ENCODE results near the gene JAML. TPM values are rescaled to one million over a fixed set of nuclear protein-coding genes. Genes with fewer than 3 reads are reported as not detected.

The JAML gene
- total and polyA plus RNA-seq, 2 experiments from 2014 or later, result 0.56 to 1.0 TPM

DNA sequence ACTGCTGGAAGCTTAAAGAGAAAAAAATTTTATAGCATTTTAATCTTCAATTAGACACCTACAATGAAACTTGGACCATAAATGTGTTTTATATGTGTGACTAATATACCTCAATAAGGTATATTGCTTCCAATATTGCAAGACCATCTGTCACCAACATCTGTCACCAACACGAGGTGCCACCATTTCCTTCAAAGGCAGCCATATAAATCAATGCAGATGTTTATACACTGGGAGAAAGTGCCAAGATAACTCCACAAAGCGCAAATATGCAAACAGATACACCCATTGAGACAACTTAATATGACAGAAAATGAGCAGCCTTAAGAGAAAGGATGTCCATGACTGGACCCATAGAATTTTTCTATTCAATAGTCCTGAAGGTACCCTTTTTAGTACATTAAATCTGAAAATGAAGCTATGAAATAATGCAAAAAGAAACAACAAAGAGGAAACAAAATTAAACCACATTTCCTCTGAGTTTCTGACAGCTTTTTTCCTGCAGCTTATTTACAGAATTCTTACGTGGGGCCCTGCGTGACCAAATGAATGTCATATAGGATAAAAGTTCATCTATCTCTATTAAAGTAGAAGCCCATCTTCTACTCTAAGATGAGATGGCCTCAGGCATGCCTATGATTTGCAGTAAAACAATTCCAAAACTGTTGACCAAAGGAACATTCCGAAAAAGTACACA lies 14.8 kb upstream of the JAML start (continued):
- TF ChIP-seq, protein P1, sequence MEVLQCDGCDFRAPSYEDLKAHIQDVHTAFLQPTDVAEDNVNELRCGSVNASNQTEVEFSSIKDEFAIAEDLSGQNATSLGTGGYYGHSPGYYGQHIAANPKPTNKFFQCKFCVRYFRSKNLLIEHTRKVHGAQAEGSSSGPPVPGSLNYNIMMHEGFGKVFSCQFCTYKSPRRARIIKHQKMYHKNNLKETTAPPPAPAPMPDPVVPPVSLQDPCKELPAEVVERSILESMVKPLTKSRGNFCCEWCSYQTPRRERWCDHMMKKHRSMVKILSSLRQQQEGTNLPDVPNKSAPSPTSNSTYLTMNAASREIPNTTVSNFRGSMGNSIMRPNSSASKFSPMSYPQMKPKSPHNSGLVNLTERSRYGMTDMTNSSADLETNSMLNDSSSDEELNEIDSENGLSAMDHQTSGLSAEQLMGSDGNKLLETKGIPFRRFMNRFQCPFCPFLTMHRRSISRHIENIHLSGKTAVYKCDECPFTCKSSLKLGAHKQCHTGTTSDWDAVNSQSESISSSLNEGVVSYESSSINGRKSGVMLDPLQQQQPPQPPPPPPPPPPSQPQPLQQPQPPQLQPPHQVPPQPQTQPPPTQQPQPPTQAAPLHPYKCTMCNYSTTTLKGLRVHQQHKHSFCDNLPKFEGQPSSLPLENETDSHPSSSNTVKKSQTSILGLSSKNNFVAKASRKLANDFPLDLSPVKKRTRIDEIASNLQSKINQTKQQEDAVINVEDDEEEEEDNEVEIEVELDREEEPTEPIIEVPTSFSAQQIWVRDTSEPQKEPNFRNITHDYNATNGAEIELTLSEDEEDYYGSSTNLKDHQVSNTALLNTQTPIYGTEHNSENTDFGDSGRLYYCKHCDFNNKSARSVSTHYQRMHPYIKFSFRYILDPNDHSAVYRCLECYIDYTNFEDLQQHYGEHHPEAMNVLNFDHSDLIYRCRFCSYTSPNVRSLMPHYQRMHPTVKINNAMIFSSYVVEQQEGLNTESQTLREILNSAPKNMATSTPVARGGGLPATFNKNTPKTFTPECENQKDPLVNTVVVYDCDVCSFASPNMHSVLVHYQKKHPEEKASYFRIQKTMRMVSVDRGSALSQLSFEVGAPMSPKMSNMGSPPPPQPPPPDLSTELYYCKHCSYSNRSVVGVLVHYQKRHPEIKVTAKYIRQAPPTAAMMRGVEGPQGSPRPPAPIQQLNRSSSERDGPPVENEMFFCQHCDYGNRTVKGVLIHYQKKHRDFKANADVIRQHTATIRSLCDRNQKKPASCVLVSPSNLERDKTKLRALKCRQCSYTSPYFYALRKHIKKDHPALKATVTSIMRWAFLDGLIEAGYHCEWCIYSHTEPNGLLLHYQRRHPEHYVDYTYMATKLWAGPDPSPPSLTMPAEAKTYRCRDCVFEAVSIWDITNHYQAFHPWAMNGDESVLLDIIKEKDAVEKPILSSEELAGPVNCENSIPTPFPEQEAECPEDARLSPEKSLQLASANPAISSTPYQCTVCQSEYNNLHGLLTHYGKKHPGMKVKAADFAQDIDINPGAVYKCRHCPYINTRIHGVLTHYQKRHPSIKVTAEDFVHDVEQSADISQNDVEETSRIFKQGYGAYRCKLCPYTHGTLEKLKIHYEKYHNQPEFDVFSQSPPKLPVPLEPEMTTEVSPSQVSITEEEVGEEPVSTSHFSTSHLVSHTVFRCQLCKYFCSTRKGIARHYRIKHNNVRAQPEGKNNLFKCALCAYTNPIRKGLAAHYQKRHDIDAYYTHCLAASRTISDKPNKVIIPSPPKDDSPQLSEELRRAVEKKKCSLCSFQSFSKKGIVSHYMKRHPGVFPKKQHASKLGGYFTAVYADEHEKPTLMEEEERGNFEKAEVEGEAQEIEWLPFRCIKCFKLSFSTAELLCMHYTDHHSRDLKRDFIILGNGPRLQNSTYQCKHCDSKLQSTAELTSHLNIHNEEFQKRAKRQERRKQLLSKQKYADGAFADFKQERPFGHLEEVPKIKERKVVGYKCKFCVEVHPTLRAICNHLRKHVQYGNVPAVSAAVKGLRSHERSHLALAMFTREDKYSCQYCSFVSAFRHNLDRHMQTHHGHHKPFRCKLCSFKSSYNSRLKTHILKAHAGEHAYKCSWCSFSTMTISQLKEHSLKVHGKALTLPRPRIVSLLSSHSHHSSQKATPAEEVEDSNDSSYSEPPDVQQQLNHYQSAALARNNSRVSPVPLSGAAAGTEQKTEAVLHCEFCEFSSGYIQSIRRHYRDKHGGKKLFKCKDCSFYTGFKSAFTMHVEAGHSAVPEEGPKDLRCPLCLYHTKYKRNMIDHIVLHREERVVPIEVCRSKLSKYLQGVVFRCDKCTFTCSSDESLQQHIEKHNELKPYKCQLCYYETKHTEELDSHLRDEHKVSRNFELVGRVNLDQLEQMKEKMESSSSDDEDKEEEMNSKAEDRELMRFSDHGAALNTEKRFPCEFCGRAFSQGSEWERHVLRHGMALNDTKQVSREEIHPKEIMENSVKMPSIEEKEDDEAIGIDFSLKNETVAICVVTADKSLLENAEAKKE (CRISPR knock-in tag; IDR thresholded peaks at IDR 0.05), result no peak
- no peak for TF ChIP-seq ZNF331 (CRISPR knock-in tag; IDR thresholded peaks at IDR 0.05; ENCODE audit: low read depth)
- TF ChIP-seq, protein P2, sequence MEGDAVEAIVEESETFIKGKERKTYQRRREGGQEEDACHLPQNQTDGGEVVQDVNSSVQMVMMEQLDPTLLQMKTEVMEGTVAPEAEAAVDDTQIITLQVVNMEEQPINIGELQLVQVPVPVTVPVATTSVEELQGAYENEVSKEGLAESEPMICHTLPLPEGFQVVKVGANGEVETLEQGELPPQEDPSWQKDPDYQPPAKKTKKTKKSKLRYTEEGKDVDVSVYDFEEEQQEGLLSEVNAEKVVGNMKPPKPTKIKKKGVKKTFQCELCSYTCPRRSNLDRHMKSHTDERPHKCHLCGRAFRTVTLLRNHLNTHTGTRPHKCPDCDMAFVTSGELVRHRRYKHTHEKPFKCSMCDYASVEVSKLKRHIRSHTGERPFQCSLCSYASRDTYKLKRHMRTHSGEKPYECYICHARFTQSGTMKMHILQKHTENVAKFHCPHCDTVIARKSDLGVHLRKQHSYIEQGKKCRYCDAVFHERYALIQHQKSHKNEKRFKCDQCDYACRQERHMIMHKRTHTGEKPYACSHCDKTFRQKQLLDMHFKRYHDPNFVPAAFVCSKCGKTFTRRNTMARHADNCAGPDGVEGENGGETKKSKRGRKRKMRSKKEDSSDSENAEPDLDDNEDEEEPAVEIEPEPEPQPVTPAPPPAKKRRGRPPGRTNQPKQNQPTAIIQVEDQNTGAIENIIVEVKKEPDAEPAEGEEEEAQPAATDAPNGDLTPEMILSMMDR (conservative IDR thresholded peaks at IDR 0.05; ENCODE audit: low read depth in 2 of 2), result no peak

DNA sequence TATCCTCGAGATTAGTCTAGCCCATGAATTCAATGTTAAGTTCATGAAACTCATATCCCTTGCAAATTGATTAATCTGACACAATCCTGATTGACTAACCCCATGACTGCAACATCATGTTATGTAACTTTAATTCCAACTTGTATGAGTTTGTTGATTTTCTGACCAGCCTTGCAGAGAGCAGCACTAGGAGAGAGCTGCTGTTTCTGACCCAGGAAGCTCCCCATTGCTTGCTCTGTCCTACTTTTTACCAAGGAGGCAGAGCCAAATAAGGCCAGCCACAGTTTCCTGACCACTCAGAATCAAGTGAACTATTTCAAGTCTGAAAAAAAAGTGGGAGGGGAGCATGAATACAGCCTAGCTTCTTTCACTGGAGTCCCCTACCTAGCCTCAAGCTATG lies 14.1 kb upstream of the JAML start:
- Mint-ChIP-seq H3K4me1 (peaks cover 28% of the 10 kb centered on the region), H3K4me3 (no peak overlapping the region), H3K27ac (peak overlapping the region; percentile 89), H3K27me3 (ENCODE audit: insufficient read depth, low read depth, poor library complexity) (peaks cover 5% of the 10 kb centered on the region), H3K36me3 (ENCODE audit: low read depth) (no peaks in the 10 kb centered on the region), H3K9me3 (no peaks in the 10 kb centered on the region)
- no peaks in the 10 kb centered on the region for H4K20me1 ChIP-seq (replicated peaks; ENCODE audit: insufficient read depth)
- no peaks in the 10 kb centered on the region for H3K36me3 ChIP-seq (ENCODE audit: insufficient read depth)
- H3K4me3 ChIP-seq, result no peak overlapping the region
- no peaks in the 10 kb centered on the region for H3K79me2 ChIP-seq (replicated peaks; ENCODE audit: insufficient read depth)
- H3K4me2 ChIP-seq, result peak overlapping the region; percentile 22; the same call in 1 of the 2 replicates
- peaks cover 3% of the 10 kb centered on the region; the same call in 1 of the 2 replicates for H3K4me1 ChIP-seq (ENCODE audit: insufficient read depth)
- H3F3A ChIP-seq (replicated peaks; ENCODE audit: low read depth), result no peaks in the 10 kb centered on the region
- no peaks in the 10 kb centered on the region for H3K9me2 ChIP-seq (ENCODE audit: insufficient read depth)
- no peak overlapping the region for H2AFZ ChIP-seq
- H3K27ac ChIP-seq (ENCODE audit: low read depth), result peak overlapping the region; percentile 50; the same call in 1 of the 2 replicates
- DNase-seq (ENCODE audit: low spot score), result peak; percentile 52
- peak; percentile 78 for ATAC-seq
- no peaks in the 10 kb centered on the region for H3K27me3 ChIP-seq (ENCODE audit: insufficient read depth)
- TF ChIP-seq, protein P2 (conservative IDR thresholded peaks at IDR 0.05; ENCODE audit: low read depth in 2 of 2), result no peak
- TF ChIP-seq NANOG (IDR thresholded peaks at IDR 0.05; ENCODE audit: borderline replicate concordance) (no peak), STAT1 (IDR thresholded peaks at IDR 0.05; ENCODE audit: unreplicated experiment) (no peak), POLR2AphosphoS5 (IDR thresholded peaks at IDR 0.05; ENCODE audit: low read depth) (no peak), EZH2phosphoT487 (IDR thresholded peaks at IDR 0.05; ENCODE audit: unreplicated experiment) (no peak), ZNF331 (CRISPR knock-in tag; IDR thresholded peaks at IDR 0.05; ENCODE audit: low read depth) (no peak)
